Neural progenitor cell (in vitro differentiated cells): ENCODE results near the gene COL19A1. TPM values are rescaled to one million over a fixed set of nuclear protein-coding genes. Genes with fewer than 3 reads are reported as not detected.

Source experiments
- DNase-seq: peaks from one replicate; pipeline ENCODE4 v3.0.0-alpha.2; 2016; ENCODE audit warnings: low spot score
- H2AFZ ChIP-seq: fragments of 200-600 bp; sonication (generic); replicated peaks from 2 replicates; pipeline ENCODE4 v1.6.1; 2016; ENCODE audit warnings: antibody characterized with exemption
- H3F3A ChIP-seq: fragments of 200-600 bp; sonication (generic); 2 replicates; pipeline ENCODE4 v1.6.1; 2016; ENCODE audit warnings: antibody characterized with exemption, low read depth
- H3K27ac ChIP-seq: fragments of 200-600 bp; sonication (generic); 2 replicates; pipeline ENCODE4 v1.5.1; 2016; ENCODE audit warnings: mild to moderate bottlenecking
- H3K27me3 ChIP-seq: fragments of 200-600 bp; sonication (generic); 2 replicates; pipeline ENCODE4 v1.6.1; 2016; ENCODE audit warnings: mild to moderate bottlenecking, moderate library complexity
- H3K36me3 ChIP-seq: fragments of 200-600 bp; sonication (generic); 2 replicates; pipeline ENCODE4 v1.5.1; 2016
- H3K4me1 ChIP-seq: fragments of 200-600 bp; sonication (generic); 2 replicates; pipeline ENCODE4 v1.6.1; 2016; ENCODE audit warnings: mixed run types
- H3K4me2 ChIP-seq: fragments of 200-600 bp; sonication (generic); 2 replicates; pipeline ENCODE4 v1.6.1; 2016
- H3K4me3 ChIP-seq: fragments of 200-600 bp; sonication (generic); 2 replicates; pipeline ENCODE4 v1.5.1; 2016
- H3K79me2 ChIP-seq: fragments of 200-600 bp; sonication (generic); 2 replicates; pipeline ENCODE4 v1.6.1; 2016; ENCODE audit warnings: low read depth
- H3K9ac ChIP-seq: fragments of 200-600 bp; sonication (generic); 2 replicates; pipeline ENCODE4 v1.6.1; 2016
- H3K9me3 ChIP-seq: fragments of 200-600 bp; sonication (generic); 2 replicates; pipeline ENCODE4 v1.5.1; 2016; ENCODE audit warnings: low read depth
- H4K20me1 ChIP-seq: fragments of 200-600 bp; sonication (generic); 2 replicates; pipeline ENCODE4 v1.6.1; 2016; ENCODE audit warnings: low read depth
- H3K27ac Mint-ChIP-seq: 3 replicates; pipeline ENCODE4 v1.8.0; 2021; ENCODE audit warnings: mixed read lengths
- H3K27me3 Mint-ChIP-seq: 2 replicates; pipeline ENCODE4 v1.8.0; 2022; ENCODE audit warnings: low read depth, mild to moderate bottlenecking, inconsistent platforms, moderate library complexity, mixed read lengths; ENCODE audit not compliant: insufficient read depth
- H3K36me3 Mint-ChIP-seq: 3 replicates; pipeline ENCODE4 v1.8.0; 2021; ENCODE audit warnings: mixed read lengths
- H3K4me1 Mint-ChIP-seq: 3 replicates; pipeline ENCODE4 v1.8.0; 2021; ENCODE audit warnings: mixed read lengths
- H3K4me3 Mint-ChIP-seq: 3 replicates; pipeline ENCODE4 v1.8.0; 2021; ENCODE audit warnings: mild to moderate bottlenecking, moderate library complexity, mixed read lengths
- H3K9me3 Mint-ChIP-seq: 3 replicates; pipeline ENCODE4 v1.8.0; 2020; ENCODE audit warnings: mixed read lengths
- EZH2 ChIP-seq: fragments of 200-600 bp; sonication (generic); IDR thresholded peaks from 2 replicates; pipeline ENCODE4 v1.6.1; 2017; ENCODE audit warnings: antibody characterized with exemption, mild to moderate bottlenecking, moderate library complexity
- EZH2phosphoT487 ChIP-seq: fragments of 200-600 bp; sonication (generic); IDR thresholded peaks from 2 replicates; pipeline ENCODE4 v1.6.1; 2017; ENCODE audit warnings: antibody characterized with exemption
- total RNA-seq: library from RNA; depleted of rRNA; stranded (reverse); fragments of >200 nt; gene quantifications from 2 replicates; pipeline ENCODE4 v1.2.3, GENCODE V29; 2015; ENCODE audit warnings: low replicate concordance
- TF ChIP-seq, protein P1 (sequence below): fragments of 200-600 bp; sonication (generic); IDR thresholded peaks from 2 replicates; pipeline ENCODE4 v1.5.1; 2017; ENCODE audit warnings: antibody characterized with exemption, mild to moderate bottlenecking

COL19A1 gene
- total RNA-seq, 1 donor from 2014 or later, result not detected

DNA sequence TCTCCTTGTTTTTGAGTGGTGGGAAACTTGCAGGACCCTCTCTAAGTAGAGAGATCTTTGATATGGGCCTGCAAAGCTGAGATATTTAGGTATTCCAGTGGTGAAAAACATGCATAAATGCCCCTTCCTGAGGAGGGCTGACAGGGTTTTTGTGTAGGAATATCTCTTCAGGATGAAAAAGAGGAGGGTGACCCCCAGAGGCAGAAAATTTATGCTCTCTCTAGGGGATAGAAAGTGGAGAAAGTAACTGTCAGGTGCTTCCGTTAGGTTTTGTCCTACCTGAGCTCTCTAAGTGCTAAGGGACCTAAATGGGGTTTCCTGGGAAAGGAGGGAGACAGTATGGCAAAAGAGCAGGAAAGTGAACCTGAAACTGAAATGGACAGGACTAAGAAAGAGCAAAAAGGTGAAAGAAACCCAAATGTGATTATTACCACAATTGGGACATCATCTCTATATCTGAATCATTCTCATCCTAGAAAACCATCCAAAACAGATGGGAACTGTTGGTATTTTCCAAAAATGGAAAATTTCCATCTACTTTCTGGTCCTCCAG, 2.0 kb downstream of the COL19A1 start:
- Mint-ChIP-seq H3K4me3 (peak overlapping the region; percentile 85), H3K36me3 (no peaks in the 10 kb centered on the region), H3K27me3 (peaks cover 14% of the 10 kb centered on the region), H3K9me3 (no peaks in the 10 kb centered on the region), H3K4me1 (peaks cover 23% of the 10 kb centered on the region), H3K27ac (no peak overlapping the region)
- no peak overlapping the region for H2AFZ ChIP-seq
- H3K4me3 ChIP-seq, result peak overlapping the region; percentile 80
- no peaks in the 10 kb centered on the region for H3K36me3 ChIP-seq
- peaks cover 21% of the 10 kb centered on the region for H3F3A ChIP-seq
- H3K27ac ChIP-seq, result no peak overlapping the region
- peak overlapping the region; percentile 99 for H3K4me2 ChIP-seq
- H3K27me3 ChIP-seq, result peaks cover 58% of the 10 kb centered on the region
- H3K79me2 ChIP-seq, result no peaks in the 10 kb centered on the region
- TF ChIP-seq, protein P1, sequence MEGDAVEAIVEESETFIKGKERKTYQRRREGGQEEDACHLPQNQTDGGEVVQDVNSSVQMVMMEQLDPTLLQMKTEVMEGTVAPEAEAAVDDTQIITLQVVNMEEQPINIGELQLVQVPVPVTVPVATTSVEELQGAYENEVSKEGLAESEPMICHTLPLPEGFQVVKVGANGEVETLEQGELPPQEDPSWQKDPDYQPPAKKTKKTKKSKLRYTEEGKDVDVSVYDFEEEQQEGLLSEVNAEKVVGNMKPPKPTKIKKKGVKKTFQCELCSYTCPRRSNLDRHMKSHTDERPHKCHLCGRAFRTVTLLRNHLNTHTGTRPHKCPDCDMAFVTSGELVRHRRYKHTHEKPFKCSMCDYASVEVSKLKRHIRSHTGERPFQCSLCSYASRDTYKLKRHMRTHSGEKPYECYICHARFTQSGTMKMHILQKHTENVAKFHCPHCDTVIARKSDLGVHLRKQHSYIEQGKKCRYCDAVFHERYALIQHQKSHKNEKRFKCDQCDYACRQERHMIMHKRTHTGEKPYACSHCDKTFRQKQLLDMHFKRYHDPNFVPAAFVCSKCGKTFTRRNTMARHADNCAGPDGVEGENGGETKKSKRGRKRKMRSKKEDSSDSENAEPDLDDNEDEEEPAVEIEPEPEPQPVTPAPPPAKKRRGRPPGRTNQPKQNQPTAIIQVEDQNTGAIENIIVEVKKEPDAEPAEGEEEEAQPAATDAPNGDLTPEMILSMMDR, result no peak
- TF ChIP-seq EZH2 (no peak), EZH2phosphoT487 (no peak)
- H3K9ac ChIP-seq, result no peak overlapping the region
- no peak for DNase-seq
- H4K20me1 ChIP-seq, result peaks cover 3% of the 10 kb centered on the region
- H3K9me3 ChIP-seq, result no peaks in the 10 kb centered on the region
- peaks cover 22% of the 10 kb centered on the region for H3K4me1 ChIP-seq

GRCh38 chr6:69868961-69869360, 2.6 kb downstream of the COL19A1 start:
- TF ChIP-seq EZH2 (no peak), EZH2phosphoT487 (no peak)
- TF ChIP-seq, protein P1, result no peak
- H3K4me2 ChIP-seq, result no peak overlapping the region
- H2AFZ ChIP-seq, result no peak overlapping the region
- peaks cover 22% of the 10 kb centered on the region for H3K4me1 ChIP-seq
- no peak overlapping the region for H3K9ac ChIP-seq
- H3K27me3 ChIP-seq, result peaks cover 52% of the 10 kb centered on the region
- H3K4me1 Mint-ChIP-seq, result peaks cover 23% of the 10 kb centered on the region
- no peak overlapping the region for H3K27ac Mint-ChIP-seq
- H3K36me3 Mint-ChIP-seq, result peaks cover 1% of the 10 kb centered on the region
- H3K4me3 ChIP-seq, result no peak overlapping the region
- peaks cover 3% of the 10 kb centered on the region for H4K20me1 ChIP-seq
- H3K27me3 Mint-ChIP-seq, result peaks cover 14% of the 10 kb centered on the region
- peaks cover 21% of the 10 kb centered on the region for H3F3A ChIP-seq
- H3K4me3 Mint-ChIP-seq, result no peak overlapping the region
- no peaks in the 10 kb centered on the region for H3K79me2 ChIP-seq
- H3K36me3 ChIP-seq, result no peaks in the 10 kb centered on the region
- H3K9me3 ChIP-seq, result no peaks in the 10 kb centered on the region
- DNase-seq, result peak; percentile 6
- H3K9me3 Mint-ChIP-seq, result no peaks in the 10 kb centered on the region
- H3K27ac ChIP-seq, result no peak overlapping the region

- Histone ChIP-seq H4K20me1 (peaks cover 3% of the 10 kb centered on the region), H3K9me3 (no peaks in the 10 kb centered on the region), H3K4me2 (no peak overlapping the region), H3F3A (peaks cover 21% of the 10 kb centered on the region), H3K4me1 (peaks cover 21% of the 10 kb centered on the region), H3K4me3 (no peak overlapping the region), H3K79me2 (no peaks in the 10 kb centered on the region), H3K27ac (no peak overlapping the region), H3K36me3 (no peaks in the 10 kb centered on the region), H3K27me3 (peaks cover 31% of the 10 kb centered on the region), H3K9ac (no peak overlapping the region), H2AFZ (no peak overlapping the region)
- TF ChIP-seq, protein P1, result no peak
- TF ChIP-seq EZH2 (no peak), EZH2phosphoT487 (no peak)
- H3K4me1 Mint-ChIP-seq, result peaks cover 23% of the 10 kb centered on the region
- no peak overlapping the region for H3K4me3 Mint-ChIP-seq
- H3K9me3 Mint-ChIP-seq, result no peaks in the 10 kb centered on the region
- no peak for DNase-seq
- H3K36me3 Mint-ChIP-seq, result peaks cover 1% of the 10 kb centered on the region
- peaks cover 12% of the 10 kb centered on the region for H3K27me3 Mint-ChIP-seq
- H3K27ac Mint-ChIP-seq, result no peak overlapping the region
Measured at GRCh38 chr6:69871107-69871506, 4.8 kb downstream of the COL19A1 start.
